ENCODE measurements around the gene ZNF865.
A peak's percentile ranks its signal among the peaks of the same experiment; 100 is the strongest.

Gene ZNF865

DNA sequence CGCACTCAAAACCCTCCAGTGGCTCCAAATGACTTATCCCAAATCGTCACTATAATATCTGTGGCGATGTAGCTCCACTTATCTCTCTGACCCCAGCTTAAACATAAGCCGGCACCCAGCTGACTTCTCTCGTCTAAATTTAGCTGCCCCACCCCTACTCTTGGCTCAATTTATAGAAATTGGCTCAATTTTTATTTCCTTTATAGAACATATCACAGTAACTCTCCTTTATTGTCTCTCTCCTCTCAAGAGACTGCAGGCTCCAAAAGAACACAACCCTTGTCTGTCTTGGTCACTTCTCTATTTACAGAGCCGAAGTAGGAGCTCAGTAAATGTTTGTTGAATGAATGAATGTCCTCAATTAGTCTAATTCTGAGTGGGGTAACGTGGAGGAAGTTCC is 18.1 kb downstream of the ZNF865 start:
- DNase-seq (ENCODE audit: low spot score), result no peak

DNA sequence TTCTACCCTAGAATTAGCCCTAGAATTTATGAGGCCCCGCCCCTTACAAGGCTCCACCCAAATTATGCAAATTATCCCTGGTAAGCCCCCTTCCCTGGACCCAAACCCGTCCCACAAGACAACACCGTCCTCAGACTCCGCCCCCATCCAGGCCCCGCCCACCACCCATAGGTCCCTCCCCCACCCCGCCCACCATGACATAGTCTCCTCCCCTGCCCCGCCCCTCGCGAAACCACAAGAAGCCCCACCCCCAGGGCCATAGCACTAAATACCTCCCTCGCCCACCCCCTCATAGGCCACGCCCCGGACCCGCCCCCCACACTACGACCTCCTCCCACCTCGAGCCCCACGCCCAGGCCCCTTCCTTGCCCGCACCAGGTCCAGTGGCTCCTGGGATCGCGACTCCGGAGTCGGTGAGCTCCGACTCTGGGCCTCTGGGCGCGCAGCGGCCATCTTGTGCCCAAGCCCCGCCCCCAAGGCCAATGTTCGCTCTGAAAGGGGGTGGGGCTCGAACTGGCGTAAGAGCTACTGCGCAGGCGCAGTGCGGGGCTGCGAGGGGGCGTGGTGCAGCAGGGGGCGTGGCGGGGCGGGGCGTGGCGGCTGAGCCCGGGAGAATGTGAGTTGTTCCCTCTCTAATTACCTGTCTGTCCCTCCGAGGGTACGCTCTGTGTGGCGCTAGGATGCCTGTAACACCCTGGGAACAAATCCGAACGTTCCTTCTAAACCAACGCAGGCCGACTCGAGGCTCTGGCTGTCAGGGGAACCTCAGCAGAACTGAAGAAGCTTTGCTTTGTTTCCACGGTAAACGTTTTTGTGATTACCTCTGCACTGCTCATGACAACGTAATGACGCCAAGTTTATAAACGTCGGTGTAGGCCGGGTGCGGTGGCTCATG is 18.9 kb downstream of the ZNF865 start, which contains the start of gene ZNF784:
Gene ZNF784 (minus strand): TSS at position 458 of the 895 bp plus-strand sequence. CDS start 5 bp downstream, at position 453.
- DNase-seq (ENCODE audit: low spot score), result peak; percentile 82

DNA sequence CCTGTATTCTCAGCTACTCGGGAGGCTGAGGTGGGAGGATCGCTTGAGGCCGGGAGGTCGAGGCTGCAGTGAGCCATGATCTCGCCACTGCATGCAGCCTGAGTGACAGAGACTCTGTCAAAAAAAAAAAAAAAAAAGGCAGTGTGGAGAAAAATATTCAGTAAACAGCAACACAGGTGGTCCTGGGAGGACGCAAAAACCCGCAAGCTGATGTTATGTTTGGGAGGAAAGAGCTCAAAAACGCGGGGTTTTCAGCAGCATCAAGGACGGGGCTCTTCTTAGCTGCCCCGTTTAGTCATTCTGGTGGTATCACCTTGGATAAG is 19.5 kb downstream of the ZNF865 start:
- no peak for DNase-seq (ENCODE audit: low spot score)

DNA sequence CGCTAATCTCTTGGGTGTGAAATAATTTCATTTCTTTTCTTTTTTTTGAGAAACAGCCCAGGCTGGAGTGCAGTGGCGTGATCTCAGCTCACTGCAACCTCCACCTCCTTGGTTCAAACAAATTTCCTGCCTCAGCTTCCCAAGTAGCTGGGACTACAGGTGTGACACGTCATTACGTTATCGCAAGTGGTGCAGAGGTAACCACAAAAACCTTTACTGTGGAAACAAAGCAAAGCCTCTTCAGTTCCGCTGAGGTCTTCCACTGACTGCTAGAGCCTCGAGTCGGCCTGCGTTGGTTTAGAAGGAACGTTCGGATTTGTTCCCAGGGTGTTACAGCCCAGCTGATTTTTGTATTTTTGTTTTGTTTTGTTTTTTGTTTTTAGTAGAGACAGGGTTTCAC is 20.9 kb downstream of the ZNF865 start:
- DNase-seq (ENCODE audit: low spot score), result no peak

DNA sequence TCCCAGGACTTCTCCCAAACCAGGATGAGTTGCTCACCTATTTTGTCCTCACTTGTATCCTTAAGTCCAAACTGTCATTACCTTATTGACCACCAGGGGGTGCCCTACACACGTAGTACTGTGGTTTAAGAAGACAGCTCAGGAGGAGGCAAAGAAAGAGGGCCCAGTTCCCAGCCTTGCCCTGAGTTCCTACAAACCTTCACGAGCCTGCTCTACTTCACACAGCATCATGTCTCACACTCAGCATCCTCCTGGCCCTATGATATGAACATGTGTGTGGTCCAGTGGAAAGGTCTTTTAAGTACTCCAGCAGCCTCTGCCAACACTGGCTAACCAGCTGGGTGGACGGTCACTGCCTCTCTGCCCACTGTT is 27.0 kb downstream of the ZNF865 start:
- peak; percentile 97 for DNase-seq (ENCODE audit: low spot score)

DNA sequence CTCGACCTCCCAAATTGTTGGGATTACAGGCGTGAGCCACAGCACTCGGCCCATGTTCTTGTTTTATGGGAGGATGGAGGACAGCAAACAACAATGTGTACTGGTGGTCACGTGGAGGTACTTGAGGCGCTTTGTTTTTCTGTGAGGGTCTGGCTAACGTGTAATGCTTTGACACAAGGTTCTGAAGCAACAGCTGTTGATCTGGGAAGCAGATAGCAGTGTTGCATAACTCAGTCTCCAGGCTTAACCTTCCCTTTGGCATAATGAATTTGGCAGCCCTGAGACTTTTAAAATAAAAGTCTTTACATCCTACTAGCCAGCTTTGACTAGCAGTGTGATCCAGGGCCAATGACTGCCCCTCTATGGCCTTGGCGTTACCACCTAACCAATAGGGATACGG is 28.4 kb downstream of the ZNF865 start:
- no peak for DNase-seq (ENCODE audit: low spot score)

DNA sequence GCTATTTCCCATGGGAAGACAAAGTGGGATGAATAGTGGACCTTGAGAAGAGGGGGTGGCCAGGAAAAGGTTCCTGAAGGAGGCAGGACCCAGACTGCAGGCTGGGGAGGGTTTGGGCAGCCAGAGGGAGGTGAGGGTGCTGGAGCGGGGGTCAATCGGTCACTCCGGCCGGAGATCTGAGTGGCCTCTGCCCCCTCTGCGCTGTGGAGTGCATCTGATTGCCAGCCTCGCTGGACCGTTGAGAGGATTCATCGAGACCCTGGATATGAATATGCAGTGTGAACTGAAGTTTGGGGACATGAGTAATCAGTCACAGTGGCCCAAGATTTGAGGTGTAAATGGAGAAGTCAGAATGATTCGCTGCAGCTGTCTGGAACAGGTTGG is 29.9 kb downstream of the ZNF865 start:
- DNase-seq (ENCODE audit: low spot score), result no peak

DNA sequence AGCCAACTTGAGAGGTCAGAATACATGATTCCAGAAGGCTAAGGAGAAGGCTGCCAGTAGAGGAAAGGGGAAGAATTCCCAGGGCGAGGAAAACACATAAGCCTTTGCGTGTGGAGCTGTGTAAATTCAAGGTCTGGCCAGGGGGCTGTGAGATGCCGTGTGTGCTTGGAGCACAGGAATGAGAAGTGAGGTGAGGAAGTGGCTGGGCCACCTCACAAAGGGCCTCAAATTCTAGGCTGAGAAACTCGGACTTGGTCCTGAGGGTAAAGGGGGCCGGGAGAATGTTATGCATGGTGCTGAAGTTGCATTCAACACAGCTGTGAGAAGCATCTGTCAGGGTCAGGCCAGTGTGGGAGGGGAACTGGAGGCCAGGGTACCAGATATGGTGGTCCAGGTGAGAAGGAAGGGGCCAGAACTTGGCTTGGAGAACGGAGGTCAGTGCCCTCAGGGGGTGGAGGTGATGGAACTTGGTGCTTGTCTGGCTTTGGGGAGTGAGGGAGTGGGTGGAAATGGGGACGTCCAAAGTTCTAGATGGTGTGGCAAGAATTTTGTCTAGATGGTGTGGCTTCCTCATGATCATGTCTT is 30.5 kb downstream of the ZNF865 start:
- no peak for DNase-seq (ENCODE audit: low spot score)

DNA sequence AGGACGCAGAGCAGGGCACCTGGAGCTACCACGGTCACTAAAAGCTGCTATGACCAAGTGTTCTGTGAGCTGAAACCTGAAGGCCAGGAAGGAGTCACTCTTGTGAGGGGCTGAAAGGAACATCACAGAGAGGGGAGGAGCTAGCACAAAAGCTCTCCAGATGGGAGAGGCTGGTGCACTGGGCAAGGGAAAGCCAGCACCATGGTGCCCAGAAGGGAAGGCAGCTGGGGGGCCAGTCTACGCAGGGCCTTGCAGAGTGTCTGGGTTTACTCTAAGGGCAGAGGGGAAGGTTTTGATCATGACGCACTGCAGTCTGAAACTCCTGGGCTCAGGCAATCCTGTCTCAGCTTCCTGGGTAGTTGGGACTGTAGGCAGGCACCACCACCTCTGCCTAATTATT is 31.3 kb downstream of the ZNF865 start:
- no peak for DNase-seq (ENCODE audit: low spot score)

DNA sequence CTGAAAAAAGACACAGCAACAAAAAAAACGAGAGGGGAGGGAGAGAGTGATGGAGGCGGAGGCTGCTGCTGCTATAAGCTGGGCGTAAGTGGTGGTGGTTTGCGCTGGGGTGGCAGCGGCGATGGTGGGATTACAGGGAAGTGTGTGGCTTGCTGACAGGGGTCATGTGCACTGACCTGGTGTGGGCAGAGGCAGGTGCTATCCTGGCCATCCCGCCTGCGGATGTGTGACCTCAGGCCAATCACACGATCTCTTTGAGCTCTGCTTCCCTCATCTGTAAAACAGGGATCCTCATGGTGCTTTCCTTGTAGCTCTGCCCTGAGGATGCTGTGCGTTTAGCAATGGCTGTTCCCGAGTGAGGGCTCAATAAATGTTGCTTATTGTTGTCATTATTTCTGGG is 32.1 kb downstream of the ZNF865 start:
- no peak for DNase-seq (ENCODE audit: low spot score)

DNA sequence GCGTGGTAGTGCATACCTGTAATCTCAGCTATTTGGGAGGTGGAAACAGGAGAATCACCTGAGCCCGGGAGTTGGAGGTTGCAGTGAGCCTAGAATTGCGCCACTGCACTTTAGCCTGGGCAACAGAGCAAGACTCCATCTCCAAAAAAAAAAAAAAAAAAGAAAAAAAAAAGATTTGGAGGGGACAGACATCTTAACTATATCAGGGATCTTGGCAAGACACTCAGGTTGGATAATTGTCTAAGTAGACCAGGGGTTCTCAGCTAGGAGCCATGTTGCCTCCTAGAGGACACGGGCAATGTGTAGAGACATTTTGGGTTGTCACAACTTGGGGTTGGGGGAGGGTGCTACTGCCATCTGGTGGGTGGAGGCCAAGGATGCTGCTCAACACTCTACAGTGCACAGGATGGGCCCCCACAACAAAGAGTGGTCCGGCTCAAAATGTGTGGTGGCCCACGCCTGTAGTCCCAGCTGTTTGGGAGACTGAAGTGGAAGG is 33.5 kb downstream of the ZNF865 start:
- no peak for DNase-seq (ENCODE audit: low spot score)

DNA sequence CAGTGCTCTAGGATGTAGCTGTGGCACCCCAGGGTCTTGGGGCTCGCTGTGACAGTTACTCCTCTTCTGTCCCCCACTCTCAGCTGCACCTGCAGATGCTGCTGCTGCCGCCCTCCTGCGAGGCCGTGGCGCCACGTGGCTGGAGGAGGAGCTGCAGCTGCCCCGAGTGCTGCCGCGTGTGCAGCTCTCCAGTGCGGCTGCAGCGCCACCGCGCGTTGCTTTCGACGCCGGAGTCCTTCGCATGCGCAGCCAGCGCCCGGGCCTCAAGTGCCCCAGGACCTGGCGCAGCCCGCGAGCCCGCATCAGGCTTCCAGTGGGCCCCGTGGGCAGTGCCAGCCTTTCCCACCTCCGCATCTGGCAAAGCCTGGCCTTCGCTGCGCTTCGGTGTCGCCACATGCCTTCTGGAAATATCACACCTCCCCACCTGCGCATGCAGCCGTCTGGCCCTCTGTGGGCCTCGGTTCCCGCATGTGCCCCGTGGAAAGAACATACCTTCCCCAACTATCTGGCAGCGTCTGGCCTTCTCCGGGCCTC is 34.7 kb downstream of the ZNF865 start:
- no peak for DNase-seq (ENCODE audit: low spot score)

DNA sequence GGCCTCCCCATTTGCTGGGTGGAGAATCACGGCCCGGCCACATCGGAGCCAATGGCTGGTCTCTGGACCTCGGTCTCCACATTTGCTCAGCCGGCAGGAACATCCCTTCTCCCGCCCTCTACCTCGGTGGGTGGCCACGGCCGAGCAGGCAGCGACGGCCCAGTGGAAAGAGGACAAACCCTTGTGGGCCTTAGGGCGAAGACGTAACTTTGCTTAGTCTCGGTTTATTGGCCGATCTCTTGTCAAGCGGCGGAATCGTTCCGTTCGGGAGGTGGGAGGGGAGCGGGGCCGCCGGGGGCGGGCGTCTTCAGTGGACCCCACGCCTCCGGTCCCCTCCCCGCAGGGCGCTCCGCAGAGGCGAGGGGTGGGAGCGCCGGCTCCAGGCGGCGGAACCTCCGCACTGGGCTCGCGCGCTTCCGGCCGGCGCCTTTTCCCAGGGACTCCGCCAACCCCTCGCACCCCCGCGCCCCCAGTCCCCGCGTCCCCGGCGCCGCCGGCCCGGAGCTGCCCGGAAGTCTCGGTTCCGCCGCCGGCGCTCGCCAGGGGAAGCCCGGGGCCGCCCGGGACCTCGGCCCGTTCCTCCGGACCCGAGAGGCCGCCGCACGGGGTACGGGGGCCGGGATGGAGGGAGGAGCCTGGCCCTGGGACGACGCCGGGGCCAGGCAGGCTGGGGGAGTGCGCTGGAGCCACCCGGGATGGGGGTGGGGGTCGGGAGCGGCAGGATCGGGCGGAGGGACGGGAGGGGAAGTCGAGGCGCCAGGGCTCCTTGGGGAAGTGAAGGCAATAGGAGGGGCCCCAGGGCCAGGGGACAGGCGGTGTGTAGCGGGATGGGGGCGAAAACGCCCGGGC is 35.4 kb downstream of the ZNF865 start, which contains the start of gene ZNF580:
Gene ZNF580 (plus strand): TSS at position 426 of the 849 bp plus-strand sequence. CDS start 1,507 bp downstream, outside the sequence.
- no peak for DNase-seq (ENCODE audit: low spot score)

DNA sequence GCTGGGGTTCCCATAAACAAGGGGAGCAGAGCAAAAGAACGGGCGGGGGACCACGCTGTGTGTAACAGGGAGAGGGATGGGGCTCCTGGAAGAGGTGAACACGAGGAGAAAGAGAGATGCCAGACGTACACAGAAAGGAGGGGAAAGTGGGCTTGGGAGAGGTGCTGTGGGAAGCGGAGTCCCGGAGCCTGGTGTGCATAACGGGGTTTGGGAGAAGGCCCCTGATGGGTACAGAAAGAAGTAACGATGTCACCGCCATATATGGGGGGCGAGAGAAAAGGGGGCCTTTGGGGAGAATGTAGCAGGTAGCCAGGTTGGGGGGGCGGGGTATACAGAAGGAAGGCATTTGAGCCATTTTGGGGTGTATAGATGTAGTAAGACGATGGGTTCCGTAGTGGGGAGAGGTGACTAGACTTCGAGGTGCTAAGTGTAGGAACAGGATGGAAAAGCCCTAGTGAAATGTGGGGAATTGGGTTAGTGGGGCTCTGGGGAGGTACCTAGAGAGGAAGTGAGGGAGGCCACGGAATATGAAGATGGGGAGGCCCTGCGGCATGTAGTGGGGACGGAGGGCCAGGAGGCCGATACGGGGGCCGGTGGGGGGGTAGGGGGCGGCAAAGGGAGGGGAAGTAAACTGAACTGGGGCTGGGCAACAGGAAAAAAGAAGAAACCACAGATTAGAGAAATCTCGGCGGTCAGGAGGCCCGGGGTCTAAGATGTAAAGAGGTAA is 36.1 kb downstream of the ZNF865 start:
- DNase-seq (ENCODE audit: low spot score), result no peak

DNA sequence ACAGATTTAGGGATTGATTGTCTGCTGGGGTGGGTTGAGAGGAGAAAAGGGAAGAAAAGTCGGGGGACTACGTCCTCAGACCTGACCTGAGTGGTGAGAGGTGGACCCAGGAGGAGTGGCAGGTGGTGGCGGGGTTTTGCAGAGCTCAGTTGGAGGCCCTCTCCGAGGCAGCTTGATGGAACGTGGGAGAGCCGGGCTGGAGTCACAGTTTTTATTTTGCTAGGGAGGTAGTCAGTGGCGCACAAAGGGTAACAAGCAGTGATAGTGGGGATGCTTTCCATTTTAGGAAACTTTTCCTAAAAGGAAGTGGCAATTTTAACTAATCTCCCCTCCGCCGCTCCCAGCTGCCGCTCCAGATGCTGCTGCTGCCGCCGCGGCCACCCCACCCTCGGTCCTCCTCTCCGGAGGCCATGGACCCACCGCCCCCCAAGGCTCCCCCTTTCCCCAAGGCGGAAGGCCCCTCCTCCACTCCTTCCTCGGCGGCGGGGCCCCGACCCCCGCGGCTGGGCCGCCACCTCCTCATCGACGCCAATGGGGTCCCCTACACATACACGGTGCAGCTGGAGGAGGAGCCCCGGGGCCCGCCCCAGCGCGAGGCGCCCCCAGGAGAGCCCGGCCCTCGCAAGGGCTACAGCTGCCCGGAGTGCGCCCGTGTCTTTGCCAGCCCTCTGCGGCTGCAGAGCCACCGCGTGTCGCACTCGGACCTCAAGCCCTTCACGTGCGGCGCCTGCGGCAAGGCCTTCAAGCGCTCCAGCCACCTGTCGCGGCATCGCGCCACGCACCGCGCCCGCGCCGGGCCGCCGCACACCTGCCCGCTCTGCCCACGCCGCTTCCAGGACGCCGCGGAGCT is 36.9 kb downstream of the ZNF865 start:
- DNase-seq (ENCODE audit: low spot score), result no peak

DNA sequence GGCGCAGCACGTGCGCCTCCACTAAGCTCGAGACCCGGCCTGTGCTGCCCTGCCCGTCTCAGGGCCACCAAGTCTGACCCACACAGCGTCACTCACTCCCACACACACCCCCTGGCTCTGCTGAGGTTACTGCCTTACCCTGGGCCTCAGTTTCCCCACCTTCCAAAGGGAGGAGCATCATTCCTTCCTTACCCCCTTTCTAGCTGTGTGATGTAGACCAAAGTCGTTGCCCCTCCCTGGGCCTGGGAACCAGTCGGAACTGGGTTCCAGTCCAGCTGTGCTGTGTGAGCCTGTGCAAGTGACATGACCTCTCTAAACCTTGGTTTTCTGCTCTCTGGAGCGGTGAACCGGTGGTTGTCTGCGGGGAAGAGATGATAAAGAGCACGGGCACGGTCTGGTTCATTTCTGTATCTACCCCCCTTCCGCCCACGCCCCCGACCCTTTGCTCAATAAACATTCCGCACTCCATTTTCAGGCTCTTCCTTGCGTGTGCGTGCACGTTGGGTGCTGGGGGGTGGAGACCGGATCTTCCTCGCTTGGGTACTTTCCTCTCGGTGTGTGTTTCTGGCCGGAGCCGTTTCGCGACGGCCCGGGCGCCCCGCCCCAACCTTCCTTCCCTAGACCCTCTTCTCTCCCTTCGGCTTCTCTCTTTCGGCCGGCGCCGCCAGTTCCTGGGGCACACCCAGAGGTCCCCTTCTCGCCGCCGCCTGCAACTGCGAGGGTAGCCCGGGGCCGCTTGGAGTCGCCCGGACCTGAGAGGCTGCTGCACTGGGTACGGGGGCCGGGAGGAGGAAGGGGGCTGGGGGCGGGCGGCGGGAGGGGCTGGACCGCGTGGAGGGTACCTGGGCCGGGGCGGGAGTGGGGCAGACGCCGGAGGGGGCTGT is 37.8 kb downstream of the ZNF865 start, which contains the start of gene ZNF581:
Gene ZNF581 (plus strand): TSS at position 647 of the 884 bp plus-strand sequence. CDS start 923 bp downstream, outside the sequence.
- no peak for DNase-seq (ENCODE audit: low spot score)

DNA sequence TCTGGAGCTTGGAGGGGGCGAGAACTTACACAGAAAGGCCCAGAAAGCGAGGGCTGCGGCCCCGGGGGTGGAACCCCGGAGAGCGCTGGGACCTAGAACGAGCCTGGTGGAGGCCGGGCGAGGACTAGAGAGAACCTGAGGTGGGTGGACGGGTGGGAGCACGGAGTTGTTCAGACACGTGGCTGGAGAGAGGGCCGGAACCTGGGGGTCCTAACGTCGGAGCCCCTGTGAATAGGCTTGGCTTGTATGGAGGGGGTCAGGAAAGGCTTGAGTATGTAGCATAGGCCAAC is 38.4 kb downstream of the ZNF865 start:
- no peak for DNase-seq (ENCODE audit: low spot score)

DNA sequence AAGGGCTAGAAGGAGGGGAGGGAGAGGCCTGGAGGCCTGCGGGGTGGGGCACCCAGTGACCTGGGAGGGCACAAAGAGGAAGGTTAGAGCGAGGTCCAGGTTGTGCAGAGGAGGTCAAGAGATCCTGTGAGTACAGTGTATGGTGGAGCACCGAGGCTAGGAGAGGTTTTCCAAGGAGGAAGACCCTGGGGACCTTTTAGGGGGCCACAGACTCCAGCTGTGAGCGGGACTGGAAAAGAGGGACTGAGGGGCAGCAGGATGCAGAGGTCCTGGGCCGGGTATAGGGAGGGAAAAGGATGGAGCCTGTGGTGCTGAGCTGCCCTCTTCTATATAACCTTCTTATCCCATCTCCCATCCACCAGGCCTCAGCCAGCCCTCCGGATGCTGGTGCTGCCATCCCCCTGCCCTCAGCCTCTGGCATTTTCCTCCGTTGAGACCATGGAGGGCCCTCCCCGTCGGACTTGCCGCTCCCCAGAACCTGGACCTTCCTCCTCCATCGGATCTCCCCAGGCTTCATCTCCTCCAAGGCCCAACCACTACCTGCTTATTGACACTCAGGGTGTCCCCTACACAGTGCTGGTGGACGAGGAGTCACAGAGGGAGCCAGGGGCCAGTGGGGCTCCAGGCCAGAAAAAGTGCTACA is 38.9 kb downstream of the ZNF865 start:
- no peak for DNase-seq (ENCODE audit: low spot score)

DNA sequence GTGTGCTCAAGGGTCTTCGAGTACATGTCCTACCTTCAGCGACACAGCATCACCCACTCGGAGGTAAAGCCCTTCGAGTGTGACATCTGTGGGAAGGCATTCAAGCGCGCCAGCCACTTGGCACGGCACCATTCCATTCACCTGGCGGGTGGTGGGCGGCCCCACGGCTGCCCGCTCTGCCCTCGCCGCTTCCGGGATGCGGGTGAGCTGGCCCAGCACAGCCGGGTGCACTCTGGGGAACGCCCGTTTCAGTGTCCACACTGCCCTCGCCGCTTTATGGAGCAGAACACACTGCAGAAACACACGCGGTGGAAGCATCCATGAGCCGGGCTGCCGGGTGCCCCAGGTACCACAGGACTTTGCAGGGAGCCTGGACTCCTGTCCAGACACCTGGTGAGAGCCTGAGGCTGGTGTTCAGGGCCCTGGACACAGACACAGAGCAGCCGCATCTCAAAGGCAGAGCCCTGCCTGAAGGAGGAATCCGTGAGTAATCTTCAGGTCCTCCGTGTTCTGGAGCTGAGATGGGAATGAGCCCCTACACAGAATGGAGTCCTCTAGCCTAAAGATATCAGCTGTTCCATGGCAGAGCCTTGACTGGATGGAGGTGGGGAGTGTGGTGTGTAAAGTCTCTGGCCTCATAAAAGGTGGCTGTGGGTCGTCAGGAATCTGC is 39.5 kb downstream of the ZNF865 start:
- DNase-seq (ENCODE audit: low spot score), result no peak

Data from pons (tissue), 1 donor.